ENCODE results near the gene PAQR5. TPM values are rescaled to one million over a fixed set of nuclear protein-coding genes. Genes with fewer than 3 reads are reported as not detected.
"Not testable (repeated sequence)": the region's sequence is repeated elsewhere in the genome, so short reads cannot be mapped to it uniquely, and the experiment has no call there.

The PAQR5 gene
- polyA plus RNA-seq, 3 donors: 31.1 to 33.8 (median 33.2) TPM

DNA sequence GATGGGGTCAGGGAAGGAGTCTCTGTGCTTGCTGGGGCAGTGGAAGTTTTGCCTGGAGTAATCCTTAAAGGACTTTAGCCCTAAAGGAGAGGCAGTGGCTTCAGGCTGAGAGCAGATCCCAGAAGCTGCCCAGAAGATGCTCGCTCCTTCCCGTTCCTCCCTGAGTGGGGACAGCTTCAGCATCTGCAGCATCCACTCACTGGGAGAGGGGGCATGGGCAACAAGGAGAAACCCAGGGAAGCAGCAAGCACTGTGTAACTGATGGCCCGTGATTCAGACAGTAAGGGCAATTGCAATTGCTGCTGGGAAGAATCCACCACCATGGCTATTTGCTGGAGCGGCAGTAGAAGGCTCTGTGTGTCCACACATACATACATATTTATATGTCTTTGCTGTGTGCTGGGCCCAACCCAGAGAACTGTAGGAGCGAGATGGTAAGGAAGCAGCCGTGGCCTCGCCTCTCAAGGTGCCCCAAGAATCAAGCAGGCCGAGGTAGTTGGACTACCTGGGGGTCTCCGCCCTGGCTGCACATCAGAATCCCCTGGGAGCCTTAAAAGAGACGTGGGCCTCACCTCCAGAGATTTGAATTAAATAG is 5.8 kb upstream of the PAQR5 start:
- no peak for DNase-seq (ENCODE audit: low read depth in 3 of 3, low spot score in 2 of 3)

DNA sequence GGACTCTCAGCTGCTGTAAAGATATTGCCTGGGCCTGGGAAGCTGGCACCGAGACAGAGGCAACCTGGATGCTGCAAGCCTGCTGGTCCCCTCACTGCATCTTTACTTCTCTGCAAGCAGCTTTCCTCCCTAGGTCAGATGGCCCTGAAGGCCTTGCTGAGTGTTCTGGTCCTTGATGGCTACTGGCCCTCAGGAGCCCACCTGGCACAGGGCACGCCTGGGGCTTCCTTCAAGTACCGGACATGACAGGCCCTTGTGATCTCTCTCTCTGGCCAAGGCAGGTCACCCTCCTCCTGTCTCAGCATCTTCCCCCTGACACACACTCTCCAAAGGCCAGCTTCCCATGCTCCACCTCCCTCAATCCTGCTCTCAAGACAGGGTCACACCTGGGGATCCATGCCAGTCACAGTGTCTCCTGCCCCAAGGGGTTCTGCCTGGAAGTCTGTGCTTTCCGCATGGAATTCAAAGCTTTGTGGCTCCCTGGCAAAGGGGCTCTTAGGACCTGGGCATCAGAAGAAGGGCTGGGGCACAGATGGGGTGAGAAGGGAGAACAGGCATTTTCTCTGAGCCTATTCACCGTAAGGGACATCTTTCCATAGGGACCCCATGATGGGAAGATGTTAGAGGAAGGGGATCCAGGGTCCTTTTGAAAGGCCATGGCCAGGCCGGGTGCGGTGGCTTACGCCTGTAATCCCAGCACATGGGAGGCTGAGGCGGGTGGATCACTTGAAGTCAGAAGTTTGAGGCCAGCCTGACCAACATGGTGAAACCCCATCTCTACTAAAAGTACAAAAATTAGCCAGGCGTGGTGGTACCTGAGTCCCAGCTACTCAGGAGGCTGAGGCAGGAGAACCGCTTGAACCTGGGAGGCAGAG is 4.7 kb upstream of the PAQR5 start:
- DNase-seq (ENCODE audit: low read depth in 3 of 3, low spot score in 2 of 3): no peak

DNA sequence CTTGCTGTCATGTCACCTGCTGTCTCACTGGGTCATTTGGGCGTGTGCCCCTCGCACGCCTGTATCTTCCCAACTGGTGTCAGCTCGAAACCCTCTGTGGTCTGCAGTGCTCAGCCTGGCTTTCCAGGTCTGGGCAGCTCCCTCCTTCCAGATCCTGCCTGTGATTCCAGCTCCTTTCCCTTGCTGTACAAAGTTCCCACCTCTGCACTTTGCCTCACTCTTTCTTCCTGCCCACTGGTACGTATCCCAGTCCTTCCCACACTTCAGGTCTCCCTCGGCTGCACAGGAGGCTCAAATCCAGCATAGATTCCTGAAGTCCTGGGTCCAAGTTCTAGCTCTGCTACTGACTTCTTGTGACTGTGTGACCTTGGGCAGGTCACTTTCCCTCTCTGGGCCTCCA is 2.1 kb upstream of the PAQR5 start:
- no peak for DNase-seq (ENCODE audit: low read depth in 3 of 3, low spot score in 2 of 3)

DNA sequence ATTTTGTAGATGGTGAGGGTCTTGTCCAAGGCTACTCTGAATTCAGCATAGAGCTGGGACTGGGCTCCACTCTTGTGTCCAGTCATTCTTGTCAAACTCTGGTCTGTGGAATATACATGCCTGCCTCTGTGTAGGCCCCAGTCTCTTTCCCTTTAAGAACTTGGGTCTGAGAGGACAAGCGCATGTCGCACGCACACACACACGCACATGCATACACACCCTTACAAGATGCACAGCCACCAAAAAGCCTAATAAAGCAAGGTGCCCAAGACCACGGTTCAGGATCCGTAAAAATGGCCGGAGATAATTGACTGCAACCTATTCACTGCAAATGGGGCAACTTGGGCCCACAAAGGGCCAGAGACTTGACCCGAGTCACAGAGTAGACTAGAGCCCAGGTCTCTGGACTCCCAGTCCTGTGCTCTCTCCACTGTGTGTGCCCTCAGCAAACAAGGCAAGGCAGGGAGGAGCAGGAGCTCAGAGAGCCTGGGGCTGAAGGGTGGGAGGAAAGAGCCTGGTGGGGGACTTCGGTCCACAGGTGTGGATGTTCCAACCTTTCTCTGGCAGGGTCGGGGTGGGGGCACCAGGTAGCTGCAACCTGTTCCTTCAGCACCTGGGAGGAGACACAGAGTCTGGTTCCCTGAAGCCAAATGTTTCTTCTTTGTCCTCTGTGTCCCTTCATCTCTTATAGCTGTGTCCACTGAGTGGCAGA is 914 bp upstream of the PAQR5 start:
- DNase-seq (ENCODE audit: low read depth in 3 of 3, low spot score in 2 of 3): no peak

DNA sequence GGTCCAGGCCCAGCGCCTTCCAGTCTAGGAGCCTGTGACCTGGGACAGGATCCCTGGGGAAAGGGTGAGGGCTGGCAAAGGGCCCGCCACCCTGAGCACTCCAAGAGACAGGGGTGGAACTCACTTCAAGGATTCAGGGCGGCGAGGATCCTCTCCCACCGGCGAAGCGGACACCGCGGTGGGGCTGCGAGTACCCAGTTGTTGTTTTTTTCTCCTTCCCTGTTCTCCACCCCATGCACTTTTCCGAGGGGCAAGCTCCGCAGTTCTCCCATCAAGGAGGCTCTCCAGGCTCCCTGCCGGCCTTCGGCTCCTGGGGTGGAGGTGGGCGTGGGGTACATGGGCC is 387 bp upstream of the PAQR5 start:
- DNase-seq (ENCODE audit: low read depth in 3 of 3, low spot score in 2 of 3): no peak

DNA sequence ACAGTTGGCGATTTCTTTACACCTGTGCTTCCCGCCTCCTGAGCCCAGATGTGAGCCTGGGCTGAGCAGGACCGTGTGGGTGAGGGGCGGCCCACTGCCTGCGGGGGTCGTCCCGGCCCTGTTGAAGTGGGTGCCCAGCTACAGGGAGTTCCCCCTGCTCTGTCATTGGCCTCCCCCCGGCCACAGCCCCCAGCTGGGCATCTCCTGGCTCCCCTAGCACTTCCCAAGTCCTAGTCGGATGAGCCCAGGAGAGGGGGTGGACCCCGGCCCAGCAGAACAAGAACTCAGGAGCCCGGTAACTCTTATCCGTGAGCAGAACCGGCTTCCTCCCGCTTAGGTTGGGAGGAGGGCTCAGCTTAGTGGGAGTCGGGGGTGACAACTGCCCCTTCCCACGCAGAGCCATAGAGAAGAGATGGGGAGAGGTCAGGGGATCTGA is 757 bp downstream of the PAQR5 start:
- DNase-seq (ENCODE audit: low read depth in 3 of 3, low spot score in 2 of 3): no peak

DNA sequence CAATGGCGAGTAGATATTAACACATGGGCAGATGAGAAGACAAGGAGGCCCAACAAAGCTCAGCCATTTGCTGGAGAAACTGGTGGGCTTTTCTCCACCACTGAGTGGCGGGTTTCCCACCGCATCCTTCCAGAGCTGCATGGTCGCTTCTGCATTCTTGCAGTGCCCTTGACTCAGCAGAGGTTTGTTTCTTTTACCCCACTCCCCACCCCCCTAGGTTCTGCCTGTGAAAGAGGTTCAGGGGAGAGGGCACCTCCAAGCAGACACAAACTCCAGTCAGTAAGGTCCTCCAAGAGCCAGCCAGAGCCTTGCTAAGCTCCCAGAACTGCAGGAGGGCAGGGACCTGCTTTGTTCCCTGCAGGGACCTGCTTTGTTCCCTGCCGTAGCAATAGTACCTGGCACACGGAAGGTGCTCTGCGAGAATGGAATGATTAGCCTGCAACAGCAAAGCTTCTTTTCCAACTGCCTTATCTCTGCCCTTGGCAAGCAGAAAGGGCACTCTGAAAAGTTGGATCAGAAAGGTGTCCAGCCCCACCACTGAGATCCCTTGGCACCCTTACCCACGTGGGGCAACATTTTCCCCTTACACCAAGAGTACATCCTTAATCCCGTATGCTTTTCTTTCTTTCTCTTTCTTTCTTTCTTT is 1.4 kb downstream of the PAQR5 start:
- no peak for DNase-seq (ENCODE audit: low read depth in 3 of 3, low spot score in 2 of 3)

DNA sequence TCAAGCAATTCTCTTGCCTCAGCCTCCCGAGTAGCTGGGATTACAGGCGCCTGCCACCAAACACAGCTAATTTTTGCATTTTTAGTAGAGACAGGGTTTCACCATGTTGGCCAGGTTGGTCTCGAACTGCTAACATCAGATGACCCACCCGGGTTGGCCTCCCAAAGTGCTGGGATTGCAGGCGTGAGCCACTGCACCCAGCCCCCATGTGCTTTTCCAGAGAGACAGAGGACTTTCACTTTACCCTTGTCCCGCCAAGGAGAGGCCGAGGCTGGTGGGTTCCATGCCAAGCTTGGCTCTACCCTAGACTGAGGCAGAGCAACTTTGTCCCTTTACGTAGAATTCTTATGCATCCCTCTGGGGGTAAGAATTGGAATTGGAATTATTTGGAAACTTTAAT is 2.4 kb downstream of the PAQR5 start:
- not testable (repeated sequence) for DNase-seq (ENCODE audit: low read depth in 3 of 3, low spot score in 2 of 3)

DNA sequence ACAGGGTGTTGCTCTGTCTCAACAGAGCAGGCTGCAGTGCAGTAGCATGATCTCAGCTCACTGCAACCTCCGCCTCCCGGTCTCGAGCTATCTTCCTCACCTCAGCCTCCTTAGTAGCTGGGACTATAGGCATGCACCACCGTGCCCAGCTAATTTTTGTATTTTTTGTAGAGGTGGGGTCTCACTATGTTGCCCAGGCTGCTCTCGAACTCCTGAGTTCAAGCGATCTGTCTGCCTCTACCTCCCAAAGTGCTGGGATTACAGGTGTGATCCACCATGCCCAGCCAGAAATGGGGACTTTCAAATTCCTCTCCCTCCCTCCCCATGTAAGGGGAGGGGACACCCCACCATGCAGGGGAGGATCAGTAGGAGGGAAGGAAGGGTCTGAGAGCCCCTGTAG is 3.4 kb downstream of the PAQR5 start:
- not testable (repeated sequence) for DNase-seq (ENCODE audit: low read depth in 3 of 3, low spot score in 2 of 3)

DNA sequence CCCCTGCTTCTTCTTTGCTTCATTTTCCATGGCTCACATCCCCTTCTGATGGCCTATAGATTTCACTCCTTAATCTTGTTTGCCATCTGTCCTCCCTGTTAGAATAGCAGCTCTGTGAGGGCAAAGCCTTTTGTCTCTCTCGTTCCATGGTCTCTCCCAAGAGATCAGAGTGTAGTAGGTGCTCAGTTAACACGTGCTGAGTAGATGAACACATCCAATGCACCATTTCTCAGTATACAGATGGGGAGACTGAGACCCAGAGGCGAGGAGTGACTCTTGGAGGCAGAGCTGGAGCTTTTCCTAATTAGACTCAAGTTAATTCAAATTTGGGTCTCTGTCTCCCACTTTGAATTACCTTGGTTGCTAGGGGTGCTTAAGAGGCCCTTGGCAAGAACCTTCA is 4.2 kb downstream of the PAQR5 start:
- DNase-seq (ENCODE audit: low read depth in 3 of 3, low spot score in 2 of 3): no peak

DNA sequence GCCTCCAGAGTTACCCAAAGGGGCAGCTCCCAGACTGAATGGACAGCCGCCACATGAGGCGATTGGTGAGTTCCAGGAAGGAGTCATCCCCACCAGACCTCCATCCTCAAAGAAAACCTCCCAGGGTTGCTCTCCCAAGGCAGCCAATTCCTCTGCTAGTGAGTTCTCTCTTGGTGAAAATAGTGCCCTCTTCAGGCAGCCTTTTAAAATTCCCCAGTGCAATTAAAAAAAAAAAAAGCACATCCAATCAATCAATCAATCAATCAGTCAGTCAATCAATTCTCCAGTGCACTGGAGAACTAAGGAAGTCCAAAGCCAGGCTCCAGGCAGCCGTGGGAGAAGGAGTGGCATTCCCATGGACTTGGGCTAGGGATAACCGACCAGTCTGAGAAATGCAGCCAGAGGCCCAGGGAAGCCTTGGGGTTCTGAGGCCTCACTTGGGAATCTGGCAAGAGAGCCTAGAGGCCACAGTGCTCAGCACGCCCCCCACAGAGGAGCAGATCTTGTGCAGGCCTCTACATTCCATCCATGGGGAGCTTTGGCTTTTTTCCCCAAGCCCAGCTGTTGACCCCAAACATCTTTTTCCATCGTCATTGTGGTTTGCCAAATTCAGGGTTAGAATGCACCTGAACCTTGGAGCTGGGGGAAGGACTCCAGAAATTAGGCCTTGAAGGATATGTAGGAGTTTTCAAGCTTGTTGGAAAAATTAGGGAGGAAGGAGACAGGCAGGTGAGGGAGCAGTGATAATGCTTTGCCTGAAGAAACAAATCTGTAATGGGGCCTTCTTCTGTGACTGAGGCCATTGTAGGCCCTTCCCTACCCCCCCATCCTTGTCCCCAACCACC is 4.8 kb downstream of the PAQR5 start:
- no peak for DNase-seq (ENCODE audit: low read depth in 3 of 3, low spot score in 2 of 3)

DNA sequence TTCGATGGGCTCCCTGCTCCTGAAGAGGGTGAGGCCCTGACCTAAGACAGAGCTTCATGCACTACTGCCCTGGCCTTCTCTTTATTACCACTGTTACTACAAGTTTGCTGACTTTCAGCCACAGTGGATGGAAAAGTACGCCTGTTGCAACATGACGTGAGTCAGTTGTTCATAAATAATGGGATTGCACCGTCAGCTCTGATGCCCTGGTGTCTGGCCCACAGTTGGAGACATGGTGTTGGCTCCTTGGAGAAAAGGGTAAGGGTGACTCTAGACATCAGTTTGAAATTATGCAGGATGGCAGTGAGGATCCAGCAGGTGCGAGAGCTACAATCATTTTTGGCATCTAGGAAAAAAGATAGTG is 5.5 kb downstream of the PAQR5 start:
- no peak for DNase-seq (ENCODE audit: low read depth in 3 of 3, low spot score in 2 of 3)

DNA sequence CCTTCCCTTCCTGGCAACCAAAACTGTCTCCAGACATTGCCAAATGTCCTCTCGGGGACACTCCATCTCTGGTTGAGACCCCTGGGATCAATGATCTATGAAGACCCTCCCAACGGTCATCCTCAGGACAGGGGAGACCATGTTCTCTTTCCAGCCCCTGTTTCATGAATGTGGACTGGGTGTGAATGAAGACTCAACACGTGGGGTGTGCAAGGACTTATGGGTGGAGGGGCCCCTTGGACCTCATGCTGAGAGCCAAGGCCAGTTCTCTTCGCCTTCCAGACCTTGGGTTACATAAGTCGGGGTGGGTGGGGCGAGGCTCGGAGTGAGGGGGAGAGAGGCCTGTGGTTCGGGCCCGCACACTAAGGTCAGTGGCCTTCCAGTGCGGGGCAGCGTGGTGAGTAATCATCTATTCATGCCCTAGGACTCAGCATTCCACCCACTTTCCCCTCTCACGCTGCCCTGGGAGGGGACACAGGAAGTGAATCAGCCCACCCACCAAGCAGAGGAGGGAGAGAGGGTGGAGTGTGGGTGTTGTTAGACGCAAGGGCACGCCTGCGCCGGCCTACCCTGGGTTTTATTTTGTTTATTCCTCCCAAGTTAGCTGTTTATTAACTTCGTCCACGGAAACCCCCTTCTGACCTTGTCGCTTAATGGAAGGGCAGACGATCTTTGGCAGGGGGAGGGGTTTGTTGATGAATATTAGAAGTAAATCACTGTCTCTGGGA is 6.7 kb downstream of the PAQR5 start:
- DNase-seq (ENCODE audit: low read depth in 3 of 3, low spot score in 2 of 3): no peak

DNA sequence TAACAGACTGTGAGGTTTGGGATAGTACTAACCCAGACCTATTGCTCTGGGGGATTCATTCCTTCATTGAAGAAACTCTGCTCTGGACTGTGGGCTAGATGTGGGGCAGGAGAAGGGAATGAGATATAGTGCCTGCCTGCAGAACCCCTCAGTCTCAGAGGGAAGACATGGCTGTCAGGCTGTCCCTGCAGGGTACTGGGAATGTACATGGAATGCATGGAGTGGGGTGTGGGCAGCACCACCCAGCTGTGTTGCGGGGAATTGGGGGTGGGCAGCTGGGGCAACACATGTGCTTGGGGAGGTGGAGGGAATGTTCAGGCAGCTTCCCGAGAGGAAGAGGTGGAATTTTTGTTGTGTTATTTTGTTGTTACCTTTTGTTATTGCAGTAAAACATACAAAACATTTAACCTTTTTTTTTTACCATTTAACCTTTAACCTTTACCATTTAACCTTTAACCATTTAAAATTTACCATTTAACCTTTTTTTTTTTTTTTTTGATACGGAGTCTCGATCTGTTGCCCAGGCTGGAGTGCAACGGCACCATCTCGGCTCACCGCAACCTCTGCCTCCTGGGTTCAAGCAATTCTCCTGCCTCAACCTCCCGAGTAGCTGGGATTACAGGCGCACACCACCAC is 7.3 kb downstream of the PAQR5 start:
- no peak for DNase-seq (ENCODE audit: low read depth in 3 of 3, low spot score in 2 of 3)

DNA sequence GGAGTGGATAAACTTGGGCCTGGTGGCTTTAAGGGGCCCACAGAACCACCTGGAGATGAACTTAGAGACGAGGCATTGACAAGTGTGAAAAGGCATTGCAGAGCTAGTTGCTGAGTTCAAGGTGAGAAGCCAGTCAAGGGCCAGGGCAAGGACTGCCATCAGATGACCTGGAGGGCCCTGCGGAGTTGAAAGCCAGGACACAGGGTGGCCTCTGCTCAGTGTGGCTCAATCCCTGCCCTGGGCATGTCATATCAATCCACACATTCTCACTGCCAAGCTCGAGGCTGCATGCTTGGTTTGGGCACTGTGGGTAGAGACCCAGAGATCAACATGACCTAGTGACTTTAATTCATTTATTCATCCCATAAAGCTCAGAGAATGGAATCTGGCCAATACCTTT is 9.2 kb downstream of the PAQR5 start:
- DNase-seq (ENCODE audit: low read depth in 3 of 3, low spot score in 2 of 3): no peak

DNA sequence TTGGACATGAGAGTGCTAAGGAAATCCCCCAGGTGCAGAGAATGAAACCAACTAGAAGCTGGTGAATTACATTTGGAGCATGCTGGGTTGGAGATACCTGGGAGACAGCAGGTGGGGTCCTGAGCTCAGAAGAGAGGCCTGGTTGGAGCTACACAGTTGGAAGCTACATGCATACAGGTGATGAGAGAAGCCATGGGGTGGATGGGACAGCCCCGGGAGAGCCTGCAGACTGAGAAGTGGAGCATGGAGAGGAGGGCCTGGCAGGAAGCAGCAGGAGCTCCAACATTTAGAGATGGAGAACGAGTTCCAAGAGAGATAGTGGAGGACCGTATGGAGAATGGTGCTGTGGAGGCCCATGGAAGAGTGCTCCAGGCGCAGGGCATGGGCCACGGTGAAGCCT is 10.2 kb downstream of the PAQR5 start:
- no peak for DNase-seq (ENCODE audit: low read depth in 3 of 3, low spot score in 2 of 3)

DNA sequence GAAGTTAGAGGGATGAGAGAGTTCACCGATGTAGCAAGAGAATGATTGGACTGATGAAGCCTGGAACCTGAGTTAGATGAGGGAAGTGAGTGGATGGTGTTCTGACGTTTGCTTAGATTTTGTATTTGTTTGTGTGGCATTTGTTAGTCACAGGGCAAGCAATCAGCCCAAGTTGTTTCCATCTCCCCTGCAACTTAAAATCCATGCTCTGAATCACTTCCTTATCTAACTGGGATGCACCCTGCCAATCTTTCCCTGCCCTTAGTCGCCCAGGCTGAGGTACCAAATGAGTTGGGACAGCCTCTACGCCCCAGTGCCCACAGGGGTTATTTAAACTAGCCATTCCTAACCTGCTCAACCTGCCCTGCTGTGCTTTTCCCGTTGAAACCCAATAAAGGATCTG is 12.6 kb downstream of the PAQR5 start:
- no peak for DNase-seq (ENCODE audit: low read depth in 3 of 3, low spot score in 2 of 3)

DNA sequence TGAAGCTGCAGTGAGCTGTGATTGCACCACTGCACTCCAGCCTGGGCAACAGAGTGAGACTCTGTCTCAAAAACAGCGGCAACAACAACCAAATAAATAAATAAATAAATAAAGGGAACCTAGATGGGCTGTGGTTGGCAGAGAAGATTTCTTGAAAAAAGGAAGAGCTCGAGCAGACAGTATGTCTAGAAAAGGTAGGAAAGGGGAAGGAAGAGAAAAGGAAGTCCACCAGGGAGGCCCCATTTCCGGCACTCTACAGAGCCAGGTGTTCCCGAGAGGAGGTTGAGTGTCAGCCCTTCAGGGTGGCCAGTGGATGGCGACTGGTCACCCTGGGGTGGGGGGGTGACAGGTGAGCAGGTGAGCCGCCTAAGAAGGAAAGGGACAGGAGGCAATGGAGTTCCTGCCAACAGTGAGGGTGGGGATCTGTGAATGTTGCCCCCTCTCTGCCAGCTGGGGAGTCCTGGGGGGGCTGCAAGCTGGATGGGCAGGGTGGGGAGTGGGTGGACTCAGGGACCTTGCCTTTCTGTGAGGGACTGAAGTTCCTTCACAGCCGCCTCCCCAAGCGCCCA is 14.8 kb downstream of the PAQR5 start:
- DNase-seq (ENCODE audit: low read depth in 3 of 3, low spot score in 2 of 3): no peak

DNA sequence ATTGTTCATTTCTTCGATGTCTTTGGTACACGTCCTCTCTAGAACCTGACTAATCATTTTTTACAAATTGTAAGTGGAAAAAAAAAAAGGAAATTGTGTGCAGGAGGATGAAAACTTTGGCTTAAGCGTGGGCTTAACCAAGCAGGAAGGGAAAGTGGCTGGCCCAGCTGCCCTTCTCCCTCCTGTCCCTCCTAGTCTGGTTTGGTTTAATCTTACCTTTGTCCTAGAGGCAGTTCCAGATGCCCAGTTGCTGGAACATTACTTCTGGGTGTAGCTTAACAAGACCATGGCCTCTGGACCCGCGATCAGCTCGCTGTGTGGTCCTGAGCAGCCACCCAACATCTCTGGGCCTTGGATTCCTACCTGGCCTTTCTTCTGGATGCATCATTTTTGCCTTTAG is 15.4 kb downstream of the PAQR5 start:
- no peak for DNase-seq (ENCODE audit: low read depth in 3 of 3, low spot score in 2 of 3)
